NCI-H510A (cell line): ENCODE measurements around the gene CPNE5.

Source experiments
- DNase-seq: peaks from one replicate; lab custom pipeline; 2025; lab: John Stamatoyannopoulos, UW

The CPNE5 gene

GRCh38 chr6:36834576-36835341 lies 4.5 kb downstream of the CPNE5 start:
- no peak for DNase-seq

- no peak for DNase-seq
Measured at GRCh38 chr6:36833182-36833789, 6.0 kb downstream of the CPNE5 start.

GRCh38 chr6:36832313-36832712 lies 6.9 kb downstream of the CPNE5 start:
- no peak for DNase-seq

GRCh38 chr6:36830577-36830976 lies 8.7 kb downstream of the CPNE5 start:
- no peak for DNase-seq

- DNase-seq = no peak
Measured at GRCh38 chr6:36829919-36830544, 9.2 kb downstream of the CPNE5 start.

GRCh38 chr6:36827261-36828079 lies 11.8 kb downstream of the CPNE5 start:
- DNase-seq = no peak

GRCh38 chr6:36826520-36827227 lies 12.6 kb downstream of the CPNE5 start:
- DNase-seq = no peak

GRCh38 chr6:36825994-36826393 lies 13.2 kb downstream of the CPNE5 start:
- no peak for DNase-seq

- no peak for DNase-seq
Measured at GRCh38 chr6:36825452-36825851, 13.8 kb downstream of the CPNE5 start.

- no peak for DNase-seq
Measured at GRCh38 chr6:36824253-36824652, 15.0 kb downstream of the CPNE5 start.

- no peak for DNase-seq
Measured at GRCh38 chr6:36823421-36824096, 15.7 kb downstream of the CPNE5 start.

GRCh38 chr6:36822506-36823269 lies 16.6 kb downstream of the CPNE5 start:
- no peak for DNase-seq

GRCh38 chr6:36821581-36822335 lies 17.5 kb downstream of the CPNE5 start:
- no peak for DNase-seq

GRCh38 chr6:36820700-36821580 lies 18.3 kb downstream of the CPNE5 start:
- no peak for DNase-seq

- DNase-seq = no peak
Measured at GRCh38 chr6:36818756-36819155, 20.5 kb downstream of the CPNE5 start.

- DNase-seq = no peak
Measured at GRCh38 chr6:36817847-36818246, 21.4 kb downstream of the CPNE5 start.

- DNase-seq = no peak
Measured at GRCh38 chr6:36817176-36817817, 21.9 kb downstream of the CPNE5 start.
